ENCODE results near the gene LRRC31.

LRRC31 gene

GRCh38 chr3:169836942-169837275 lies 32.8 kb downstream of the LRRC31 start:
- no peak for TF ChIP-seq POLR2AphosphoS5 (IDR thresholded peaks at IDR 0.05; ENCODE audit: low read depth, low read length)
- TF ChIP-seq REST (IDR thresholded peaks at IDR 0.05; ENCODE audit: insufficient read depth in 1 of 2, low read depth in 2 of 2, low read length in 2 of 2), result no peak
- no peak for TF ChIP-seq TAF1 (IDR thresholded peaks at IDR 0.05; ENCODE audit: borderline replicate concordance, insufficient read depth, low read length)
- TF ChIP-seq FOXP2 (optimal IDR thresholded peaks at IDR 0.05; ENCODE audit: borderline replicate concordance, extremely low read depth, extremely low read length, insufficient read depth), result no peak
- TF ChIP-seq SIN3A (IDR thresholded peaks at IDR 0.05; ENCODE audit: borderline replicate concordance, insufficient read depth, low read length), result no peak

DNA sequence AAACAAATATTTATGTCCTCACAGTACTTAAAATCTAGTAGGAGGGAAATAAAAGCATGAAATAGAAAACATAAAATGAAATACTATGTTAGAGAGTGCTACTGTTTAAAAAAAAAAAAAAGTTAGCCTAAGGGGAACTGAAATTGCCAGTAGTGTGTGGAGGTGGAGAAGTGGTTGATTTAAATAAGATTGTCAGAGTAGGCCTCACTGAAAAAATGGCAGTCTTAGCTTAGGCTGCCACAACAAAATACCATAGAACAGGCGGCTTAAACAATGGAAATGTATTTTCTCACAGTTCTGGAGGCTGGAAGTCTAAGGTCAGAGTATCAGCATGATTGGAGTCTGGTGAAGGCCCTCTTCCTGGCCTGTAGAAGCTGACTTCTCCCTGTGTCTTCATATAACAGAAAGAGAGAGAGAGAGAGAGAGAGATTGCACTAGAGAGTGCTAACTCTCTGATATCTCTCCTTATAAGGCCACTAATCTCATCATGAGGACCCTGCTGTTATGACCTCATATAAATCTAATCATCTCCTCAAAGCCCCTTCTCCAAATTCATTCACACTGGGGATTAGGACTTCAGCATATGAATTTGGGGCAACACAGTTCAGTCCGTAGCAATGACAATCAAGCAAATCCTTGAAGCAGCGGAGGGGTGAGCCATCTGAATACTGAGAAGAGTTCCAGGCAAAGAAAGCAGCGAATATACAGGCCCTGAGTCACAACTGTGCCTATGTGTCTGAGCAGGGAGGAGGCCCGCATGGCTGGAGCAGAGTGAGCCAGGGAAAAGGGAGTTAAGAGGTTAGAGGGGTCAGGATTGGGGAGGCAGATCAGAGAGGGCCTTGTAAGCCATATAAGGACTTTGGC lies 33.4 kb downstream of the LRRC31 start:
- no peak for TF ChIP-seq REST (IDR thresholded peaks at IDR 0.05; ENCODE audit: insufficient read depth in 1 of 2, low read depth in 2 of 2, low read length in 2 of 2)
- no peak for TF ChIP-seq POLR2AphosphoS5 (IDR thresholded peaks at IDR 0.05; ENCODE audit: low read depth, low read length)
- no peak for TF ChIP-seq FOXP2 (optimal IDR thresholded peaks at IDR 0.05; ENCODE audit: borderline replicate concordance, extremely low read depth, extremely low read length, insufficient read depth)
- no peak for TF ChIP-seq SIN3A (IDR thresholded peaks at IDR 0.05; ENCODE audit: borderline replicate concordance, insufficient read depth, low read length)
- TF ChIP-seq TAF1 (IDR thresholded peaks at IDR 0.05; ENCODE audit: borderline replicate concordance, insufficient read depth, low read length), result no peak

GRCh38 chr3:169835533-169835932 lies 34.2 kb downstream of the LRRC31 start:
- no peak for TF ChIP-seq POLR2AphosphoS5 (IDR thresholded peaks at IDR 0.05; ENCODE audit: low read depth, low read length)

DNA sequence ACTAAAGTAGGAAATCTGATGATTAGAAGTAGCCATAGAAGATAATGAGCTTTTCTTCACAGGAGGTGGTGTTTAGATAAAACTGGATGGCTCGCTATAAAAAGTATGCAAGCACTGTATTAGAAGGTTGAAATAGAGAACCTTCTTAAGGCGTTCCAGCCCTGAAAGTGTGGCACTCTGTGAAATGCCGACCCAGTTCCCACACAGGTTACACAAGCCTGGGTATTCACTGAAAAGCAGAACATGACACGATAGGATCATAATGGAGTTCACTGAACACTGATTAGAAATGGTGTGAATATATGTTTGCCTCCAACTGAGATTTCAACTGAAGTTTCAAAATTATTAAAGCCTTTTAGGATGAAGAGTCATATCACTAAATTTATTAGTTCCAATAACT lies 42.0 kb downstream of the LRRC31 start:
- TF ChIP-seq SIN3A (IDR thresholded peaks at IDR 0.05; ENCODE audit: borderline replicate concordance, insufficient read depth, low read length), result no peak
- no peak for TF ChIP-seq FOXP2 (optimal IDR thresholded peaks at IDR 0.05; ENCODE audit: borderline replicate concordance, extremely low read depth, extremely low read length, insufficient read depth)
- no peak for TF ChIP-seq POLR2AphosphoS5 (IDR thresholded peaks at IDR 0.05; ENCODE audit: low read depth, low read length)
- TF ChIP-seq TAF1 (IDR thresholded peaks at IDR 0.05; ENCODE audit: borderline replicate concordance, insufficient read depth, low read length), result no peak
- no peak for TF ChIP-seq REST (IDR thresholded peaks at IDR 0.05; ENCODE audit: insufficient read depth in 1 of 2, low read depth in 2 of 2, low read length in 2 of 2)

- TF ChIP-seq FOXP2 (optimal IDR thresholded peaks at IDR 0.05; ENCODE audit: borderline replicate concordance, extremely low read depth, extremely low read length, insufficient read depth), result no peak
- no peak for TF ChIP-seq SIN3A (IDR thresholded peaks at IDR 0.05; ENCODE audit: borderline replicate concordance, insufficient read depth, low read length)
- no peak for TF ChIP-seq TAF1 (IDR thresholded peaks at IDR 0.05; ENCODE audit: borderline replicate concordance, insufficient read depth, low read length)
- TF ChIP-seq POLR2AphosphoS5 (IDR thresholded peaks at IDR 0.05; ENCODE audit: low read depth, low read length), result no peak
- no peak for TF ChIP-seq REST (IDR thresholded peaks at IDR 0.05; ENCODE audit: insufficient read depth in 1 of 2, low read depth in 2 of 2, low read length in 2 of 2)
Measured at GRCh38 chr3:169825316-169825715, 44.4 kb downstream of the LRRC31 start.

Data from PFSK-1 (cell line).